ENCODE results near the gene ZNF574. TPM values are rescaled to one million over a fixed set of nuclear protein-coding genes. Genes with fewer than 3 reads are reported as not detected.

ZNF574 gene
- total and polyA plus RNA-seq, 2 donors (not counting 1 experiment from before 2014, with no cell fraction given): 5.1 to 9.9 TPM

DNA sequence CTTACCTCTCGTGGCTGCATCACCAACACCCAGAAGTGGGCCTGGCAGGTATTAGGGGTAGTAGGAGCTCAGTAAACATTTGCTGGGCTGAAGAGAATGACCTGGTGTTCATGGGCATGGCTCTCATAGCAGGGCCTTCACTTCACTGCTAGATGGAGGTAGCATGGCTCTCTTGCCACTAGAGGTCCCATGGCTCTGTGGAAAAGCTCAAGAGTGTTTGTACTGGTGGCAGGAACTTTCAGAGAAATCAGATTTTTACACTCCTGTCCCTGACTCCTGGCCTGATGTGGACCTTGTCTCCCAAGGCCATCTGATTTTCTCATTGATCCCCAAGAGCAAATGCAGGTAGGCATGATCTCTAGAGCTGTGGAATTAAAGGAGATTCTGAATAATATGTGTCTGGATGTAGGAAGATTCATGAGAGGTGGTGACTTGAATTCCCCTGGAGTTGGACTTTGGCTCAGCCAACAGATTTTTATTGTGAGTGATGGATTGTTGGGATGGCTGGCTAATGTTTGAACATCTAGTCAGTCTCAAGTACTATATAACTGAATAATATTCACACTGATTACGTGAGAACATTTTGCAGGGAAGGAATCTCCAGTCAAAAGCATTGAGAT is 5.7 kb downstream of the ZNF574 start:
- peaks cover 28% of the 10 kb centered on the region for H3K36me3 ChIP-seq (ENCODE audit: control insufficient read depth, insufficient read depth, low read length)
- no peaks in the 10 kb centered on the region for H3K9me3 ChIP-seq (ENCODE audit: control insufficient read depth, insufficient read depth, low read depth, low read length)
- no peaks in the 10 kb centered on the region for H3K27me3 ChIP-seq (ENCODE audit: control insufficient read depth, insufficient read depth, low read length)
- no peak overlapping the region for H3K4me3 ChIP-seq (replicated peaks in 1 of 4; ENCODE audit: control extremely low read depth in 1 of 4, insufficient read depth in 1 of 4, low read depth in 3 of 4, low read length in 4 of 4)
- DNase-seq (ENCODE audit: low read depth in 2 of 2): peak; percentile 43 to 52
- no peaks in the 10 kb centered on the region for H3K4me1 ChIP-seq (ENCODE audit: control insufficient read depth, extremely low read depth, insufficient read depth, low read length)
- peaks cover 39% of the 10 kb centered on the region for H3K79me2 ChIP-seq (ENCODE audit: control insufficient read depth, insufficient read depth, low read length)
- no peak overlapping the region for H3K27ac ChIP-seq (ENCODE audit: insufficient read depth, low read length)
- TF ChIP-seq CTCF (conservative IDR thresholded peaks at IDR 0.05 in 1 of 2, IDR thresholded peaks at IDR 0.05 in 1 of 2; ENCODE audit: low read depth in 1 of 2, low read length in 2 of 2): peak; percentile 58 to 67
- TF ChIP-seq EZH2 (IDR thresholded peaks at IDR 0.05; ENCODE audit: low read length, missing control alignments): no peak
- peaks cover 1% of the 10 kb centered on the region for H4K20me1 ChIP-seq (ENCODE audit: control insufficient read depth, extremely low read depth, insufficient read depth, low read length)
- no peak overlapping the region for H3K4me2 ChIP-seq (ENCODE audit: extremely low read depth, insufficient read depth, low read length)
- H3K9ac ChIP-seq (ENCODE audit: insufficient read depth, low read length): no peak overlapping the region
- H2AFZ ChIP-seq (ENCODE audit: low read length): no peak overlapping the region

DNA sequence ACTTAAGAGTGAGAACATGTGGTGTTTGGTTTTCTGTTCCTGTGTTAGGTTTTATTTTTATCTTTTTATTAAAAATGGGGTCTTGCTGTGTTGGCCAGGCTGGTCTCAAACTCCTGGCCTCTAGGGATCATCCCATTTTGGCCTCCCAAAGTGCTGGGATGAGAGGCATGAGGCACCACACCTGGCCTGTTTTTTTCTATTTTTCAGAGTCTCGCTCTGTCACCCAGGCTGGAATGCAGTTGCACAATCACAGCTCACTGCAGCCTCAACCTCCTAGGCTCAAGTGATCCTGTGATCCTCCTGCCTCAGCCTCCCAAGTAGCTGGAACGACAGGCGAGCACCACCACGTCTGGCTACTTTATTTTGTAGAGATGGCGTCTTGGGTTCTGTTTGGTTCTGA is 7.6 kb downstream of the ZNF574 start:
- no peak for TF ChIP-seq CTCF (conservative IDR thresholded peaks at IDR 0.05 in 1 of 2, IDR thresholded peaks at IDR 0.05 in 1 of 2; ENCODE audit: low read depth in 1 of 2, low read length in 2 of 2)
- TF ChIP-seq EZH2 (IDR thresholded peaks at IDR 0.05; ENCODE audit: low read length, missing control alignments): no peak
- H3K27me3 ChIP-seq (ENCODE audit: control insufficient read depth, insufficient read depth, low read length): no peaks in the 10 kb centered on the region
- H3K9me3 ChIP-seq (ENCODE audit: control insufficient read depth, insufficient read depth, low read depth, low read length): no peaks in the 10 kb centered on the region
- H3K4me2 ChIP-seq (ENCODE audit: extremely low read depth, insufficient read depth, low read length): no peak overlapping the region
- peaks cover under 1% of the 10 kb centered on the region for H3K4me1 ChIP-seq (ENCODE audit: control insufficient read depth, extremely low read depth, insufficient read depth, low read length)
- H3K36me3 ChIP-seq (ENCODE audit: control insufficient read depth, insufficient read depth, low read length): peaks cover 28% of the 10 kb centered on the region
- H4K20me1 ChIP-seq (ENCODE audit: control insufficient read depth, extremely low read depth, insufficient read depth, low read length): peaks cover 1% of the 10 kb centered on the region
- H3K9ac ChIP-seq (ENCODE audit: insufficient read depth, low read length): no peak overlapping the region
- DNase-seq (ENCODE audit: low read depth in 2 of 2): no peak
- H2AFZ ChIP-seq (ENCODE audit: low read length): no peak overlapping the region
- no peak overlapping the region for H3K27ac ChIP-seq (ENCODE audit: insufficient read depth, low read length)
- no peak overlapping the region for H3K4me3 ChIP-seq (replicated peaks in 1 of 4; ENCODE audit: control extremely low read depth in 1 of 4, insufficient read depth in 1 of 4, low read depth in 3 of 4, low read length in 4 of 4)
- H3K79me2 ChIP-seq (ENCODE audit: control insufficient read depth, insufficient read depth, low read length): peaks cover 20% of the 10 kb centered on the region

DNA sequence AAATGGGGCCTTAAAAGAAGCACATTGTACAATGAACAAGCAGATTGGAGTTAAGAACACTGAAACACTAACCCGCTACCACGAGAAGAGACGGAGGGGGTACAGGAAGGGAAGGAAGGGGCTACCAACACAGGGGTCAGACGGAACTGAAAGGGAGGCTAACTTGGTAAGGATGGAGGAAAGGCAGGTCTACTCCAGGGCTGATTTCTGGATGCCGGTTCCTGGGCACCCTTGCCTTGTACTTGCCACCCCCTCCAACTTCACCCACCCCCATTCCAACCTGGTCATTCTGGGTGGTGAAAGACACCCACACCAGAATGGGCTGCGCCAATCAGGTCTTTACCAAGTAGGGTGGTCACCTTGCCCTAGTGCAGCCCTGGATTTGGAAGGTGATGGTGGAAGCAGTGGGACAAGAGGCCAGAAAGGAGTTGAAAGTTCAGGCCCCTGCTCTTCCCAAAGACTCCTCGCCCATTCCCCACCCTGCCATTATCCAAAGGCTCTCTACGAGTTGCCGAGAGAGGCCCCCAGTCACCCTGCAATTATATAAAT is 10.3 kb downstream of the ZNF574 start:
- no peak overlapping the region for H3K4me2 ChIP-seq (ENCODE audit: extremely low read depth, insufficient read depth, low read length)
- no peak overlapping the region for H3K27ac ChIP-seq (ENCODE audit: insufficient read depth, low read length)
- H3K9me3 ChIP-seq (ENCODE audit: control insufficient read depth, insufficient read depth, low read depth, low read length): no peaks in the 10 kb centered on the region
- no peaks in the 10 kb centered on the region for H4K20me1 ChIP-seq (ENCODE audit: control insufficient read depth, extremely low read depth, insufficient read depth, low read length)
- no peak overlapping the region for H2AFZ ChIP-seq (ENCODE audit: low read length)
- no peak for TF ChIP-seq EZH2 (IDR thresholded peaks at IDR 0.05; ENCODE audit: low read length, missing control alignments)
- no peak for TF ChIP-seq CTCF (conservative IDR thresholded peaks at IDR 0.05 in 1 of 2, IDR thresholded peaks at IDR 0.05 in 1 of 2; ENCODE audit: low read depth in 1 of 2, low read length in 2 of 2)
- no peak for DNase-seq (ENCODE audit: low read depth in 2 of 2)
- H3K4me3 ChIP-seq (replicated peaks in 1 of 4; ENCODE audit: control extremely low read depth in 1 of 4, insufficient read depth in 1 of 4, low read depth in 3 of 4, low read length in 4 of 4): no peak overlapping the region
- no peaks in the 10 kb centered on the region for H3K27me3 ChIP-seq (ENCODE audit: control insufficient read depth, insufficient read depth, low read length)
- peaks cover 5% of the 10 kb centered on the region for H3K4me1 ChIP-seq (ENCODE audit: control insufficient read depth, extremely low read depth, insufficient read depth, low read length)
- H3K9ac ChIP-seq (ENCODE audit: insufficient read depth, low read length): no peak overlapping the region
- no peaks in the 10 kb centered on the region for H3K79me2 ChIP-seq (ENCODE audit: control insufficient read depth, insufficient read depth, low read length)
- H3K36me3 ChIP-seq (ENCODE audit: control insufficient read depth, insufficient read depth, low read length): peaks cover 5% of the 10 kb centered on the region

Data from fibroblast of lung (primary cell).